ENCODE results near the gene GPR83.

DNA sequence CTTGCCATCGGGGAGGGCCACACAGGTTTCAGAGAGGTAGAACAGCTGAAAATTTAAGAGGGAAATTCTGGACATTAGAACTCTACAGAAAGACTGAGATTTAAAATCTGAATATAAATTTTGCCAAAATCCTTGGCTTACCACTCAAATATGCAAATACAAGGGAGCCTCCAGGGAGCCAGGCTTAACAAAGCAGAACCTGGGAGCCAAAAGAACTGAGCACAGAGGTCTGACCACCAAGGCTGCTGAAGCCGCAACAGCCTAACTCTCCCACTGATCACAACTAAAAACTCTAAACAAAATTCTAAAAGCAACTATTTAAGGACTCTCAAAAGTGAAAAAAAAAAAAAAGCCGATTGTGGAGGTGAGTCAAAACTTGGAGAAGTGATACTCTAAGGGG is 62.6 kb downstream of the GPR83 start:
- TF ChIP-seq, protein P1, sequence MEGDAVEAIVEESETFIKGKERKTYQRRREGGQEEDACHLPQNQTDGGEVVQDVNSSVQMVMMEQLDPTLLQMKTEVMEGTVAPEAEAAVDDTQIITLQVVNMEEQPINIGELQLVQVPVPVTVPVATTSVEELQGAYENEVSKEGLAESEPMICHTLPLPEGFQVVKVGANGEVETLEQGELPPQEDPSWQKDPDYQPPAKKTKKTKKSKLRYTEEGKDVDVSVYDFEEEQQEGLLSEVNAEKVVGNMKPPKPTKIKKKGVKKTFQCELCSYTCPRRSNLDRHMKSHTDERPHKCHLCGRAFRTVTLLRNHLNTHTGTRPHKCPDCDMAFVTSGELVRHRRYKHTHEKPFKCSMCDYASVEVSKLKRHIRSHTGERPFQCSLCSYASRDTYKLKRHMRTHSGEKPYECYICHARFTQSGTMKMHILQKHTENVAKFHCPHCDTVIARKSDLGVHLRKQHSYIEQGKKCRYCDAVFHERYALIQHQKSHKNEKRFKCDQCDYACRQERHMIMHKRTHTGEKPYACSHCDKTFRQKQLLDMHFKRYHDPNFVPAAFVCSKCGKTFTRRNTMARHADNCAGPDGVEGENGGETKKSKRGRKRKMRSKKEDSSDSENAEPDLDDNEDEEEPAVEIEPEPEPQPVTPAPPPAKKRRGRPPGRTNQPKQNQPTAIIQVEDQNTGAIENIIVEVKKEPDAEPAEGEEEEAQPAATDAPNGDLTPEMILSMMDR (IDR thresholded peaks at IDR 0.05 in 4 of 5, conservative IDR thresholded peaks at IDR 0.05 in 1 of 5) = no peak
- TF ChIP-seq POLR2A (IDR thresholded peaks at IDR 0.05) = no peak

All from gastrocnemius medialis (tissue), 4 donors.